ENCODE results near the gene PCDH15. TPM values are rescaled to one million over a fixed set of nuclear protein-coding genes. Genes with fewer than 3 reads are reported as not detected.
A peak's percentile ranks its signal among the peaks of the same experiment; 100 is the strongest.

The PCDH15 gene
- polyA plus RNA-seq, 1 of the 3 experiments (the other 2 are of a cell fraction), result 0.03 TPM

DNA sequence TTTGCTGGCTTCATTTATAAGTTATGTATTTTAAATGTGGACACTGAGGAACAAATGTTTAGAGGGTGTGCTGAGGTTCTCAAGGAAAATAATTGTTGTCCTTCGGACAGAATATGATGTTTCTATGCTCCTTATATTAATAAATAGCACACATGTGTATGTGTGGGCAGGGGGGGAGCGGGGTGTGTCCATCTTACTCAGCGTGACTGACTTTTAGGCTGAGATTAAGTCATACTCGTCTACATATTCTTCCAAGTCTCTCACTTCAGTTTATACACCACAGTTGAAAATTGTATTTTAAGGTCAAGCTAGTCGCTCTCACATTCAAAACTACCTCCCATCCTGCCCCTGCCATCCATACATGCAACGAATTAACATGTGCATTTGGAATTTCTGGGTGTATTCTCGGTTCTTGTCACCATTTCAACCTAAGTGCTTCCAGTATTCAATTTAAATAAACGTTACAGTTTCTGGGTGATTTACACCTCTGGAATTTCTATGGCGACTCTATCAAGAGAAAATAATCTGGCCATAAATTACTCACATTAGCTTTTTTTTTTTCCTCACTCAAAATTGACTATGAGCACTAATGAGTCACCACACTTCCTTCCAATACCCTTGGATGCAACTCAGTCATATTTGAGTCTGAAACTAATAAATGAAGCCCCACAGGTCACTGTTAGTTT is 3.3 kb downstream of the PCDH15 start:
- CTCF ChIA-PET, result no interaction called here
- Histone ChIP-seq H3K27me3 (ENCODE audit: insufficient read depth) (no peaks in the 10 kb centered on the region), H3K9me2 (peaks cover 4% of the 10 kb centered on the region; the same call in 1 of the 2 replicates), H3K4me3 (ENCODE audit: low read depth in 2 of 2, low read length in 1 of 2) (no peak overlapping the region), H3F3A (replicated peaks; ENCODE audit: insufficient read depth) (no peaks in the 10 kb centered on the region), H3K36me3 (replicated peaks in 1 of 2; ENCODE audit: control insufficient read depth in 1 of 2, insufficient read depth in 2 of 2, low read length in 1 of 2) (no peaks in the 10 kb centered on the region), H3K4me2 (no peak overlapping the region), H3K27ac (ENCODE audit: low read depth in 2 of 2, low read length in 1 of 2) (no peak overlapping the region), H2AFZ (ENCODE audit: low read depth) (no peak overlapping the region), H3K9me3 (no peaks in the 10 kb centered on the region), H3K4me1 (ENCODE audit: control insufficient read depth in 1 of 2, insufficient read depth in 2 of 2, low read depth in 1 of 2, low read length in 1 of 2) (peaks cover 0 to 3% of the 10 kb centered on the region in 2 experiments; a peak in 1 of 4 replicates), H3K9ac (no peak overlapping the region), H3K79me2 (ENCODE audit: insufficient read depth) (no peaks in the 10 kb centered on the region), H4K20me1 (ENCODE audit: insufficient read depth) (no peaks in the 10 kb centered on the region)
- no peak for DNase-seq
- no peak for TF ChIP-seq TAF1 (IDR thresholded peaks at IDR 0.05; ENCODE audit: borderline replicate concordance, low read depth, low read length)
- TF ChIP-seq FOXM1 (IDR thresholded peaks at IDR 0.05; ENCODE audit: low read depth), result no peak
- no peak for TF ChIP-seq NRF1 (IDR thresholded peaks at IDR 0.05; ENCODE audit: low read depth, low read length)
- TF ChIP-seq CHD2 (IDR thresholded peaks at IDR 0.05; ENCODE audit: low read length, partially characterized antibody), result no peak
- peak; percentile 16; the same call in 1 of the 2 replicates for TF ChIP-seq FOSL2 (IDR thresholded peaks at IDR 0.05; ENCODE audit: borderline replicate concordance, low read depth)
- TF ChIP-seq, protein P1, sequence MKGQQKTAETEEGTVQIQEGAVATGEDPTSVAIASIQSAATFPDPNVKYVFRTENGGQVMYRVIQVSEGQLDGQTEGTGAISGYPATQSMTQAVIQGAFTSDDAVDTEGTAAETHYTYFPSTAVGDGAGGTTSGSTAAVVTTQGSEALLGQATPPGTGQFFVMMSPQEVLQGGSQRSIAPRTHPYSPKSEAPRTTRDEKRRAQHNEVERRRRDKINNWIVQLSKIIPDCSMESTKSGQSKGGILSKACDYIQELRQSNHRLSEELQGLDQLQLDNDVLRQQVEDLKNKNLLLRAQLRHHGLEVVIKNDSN (IDR thresholded peaks at IDR 0.05; ENCODE audit: borderline replicate concordance, low read depth), result no peak
- TF ChIP-seq JUND (IDR thresholded peaks at IDR 0.05), result no peak; the same call in 1 of the 2 replicates
- TF ChIP-seq NFIC (IDR thresholded peaks at IDR 0.05; ENCODE audit: borderline replicate concordance), result no peak
- TF ChIP-seq SMC3 (IDR thresholded peaks at IDR 0.05; ENCODE audit: low read depth, low read length), result no peak
- TF ChIP-seq EP300 (IDR thresholded peaks at IDR 0.05; ENCODE audit: borderline replicate concordance in 1 of 2, low read depth in 1 of 2, low read length in 1 of 2), result no peak
- TF ChIP-seq PBX3 (IDR thresholded peaks at IDR 0.05), result peak; percentile 48; the same call in 1 of the 2 replicates
- TF ChIP-seq POLR2AphosphoS5 (IDR thresholded peaks at IDR 0.05; ENCODE audit: low read depth, low read length), result no peak
- POLR2A ChIA-PET, result no interaction called here
- 36% methylated on average over 9 of the region's 9 CpGs for WGBS (ENCODE audit: low lambda C conversion rate)

DNA sequence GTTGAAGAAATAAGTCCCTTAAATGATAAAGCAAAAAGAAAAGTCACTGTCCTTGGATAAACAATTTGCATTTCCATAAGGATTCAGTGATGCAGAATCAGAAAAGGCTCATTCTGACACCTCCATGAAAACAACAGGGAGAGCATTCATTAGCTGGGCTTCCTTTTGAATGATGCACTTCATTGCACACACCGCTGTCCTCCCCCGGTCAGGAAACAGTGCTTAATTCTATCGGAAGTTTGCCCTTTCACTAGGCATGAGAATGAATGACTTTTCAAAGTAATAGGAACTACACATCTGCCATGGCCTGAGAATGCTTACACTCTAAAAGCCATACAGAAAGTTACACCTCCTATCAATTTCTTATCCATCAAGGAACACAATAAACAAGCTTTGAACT is 4.2 kb downstream of the PCDH15 start:
- H3K79me2 ChIP-seq (ENCODE audit: insufficient read depth), result no peaks in the 10 kb centered on the region
- ChIA-PET POLR2A (no interaction called here), CTCF (no interaction called here)
- H3K4me2 ChIP-seq, result no peak overlapping the region
- peaks cover 4% of the 10 kb centered on the region; the same call in 1 of the 2 replicates for H3K9me2 ChIP-seq
- H3K9ac ChIP-seq, result no peak overlapping the region
- H4K20me1 ChIP-seq (ENCODE audit: insufficient read depth), result no peaks in the 10 kb centered on the region
- H3K36me3 ChIP-seq (replicated peaks in 1 of 2; ENCODE audit: control insufficient read depth in 1 of 2, insufficient read depth in 2 of 2, low read length in 1 of 2), result no peaks in the 10 kb centered on the region
- peaks cover 0 to 3% of the 10 kb centered on the region in 2 experiments; a peak in 1 of 4 replicates for H3K4me1 ChIP-seq (ENCODE audit: control insufficient read depth in 1 of 2, insufficient read depth in 2 of 2, low read depth in 1 of 2, low read length in 1 of 2)
- no peaks in the 10 kb centered on the region for H3F3A ChIP-seq (replicated peaks; ENCODE audit: insufficient read depth)
- TF ChIP-seq CTCF (IDR thresholded peaks at IDR 0.05), result no peak
- H3K4me3 ChIP-seq (ENCODE audit: low read depth in 2 of 2, low read length in 1 of 2), result no peak overlapping the region
- no peak overlapping the region for H2AFZ ChIP-seq (ENCODE audit: low read depth)
- no peak for DNase-seq
- no peak overlapping the region for H3K27ac ChIP-seq (ENCODE audit: low read depth in 2 of 2, low read length in 1 of 2)
- 77% methylated on average over 3 of the region's 3 CpGs for WGBS (ENCODE audit: low lambda C conversion rate)
- H3K27me3 ChIP-seq (ENCODE audit: insufficient read depth), result no peaks in the 10 kb centered on the region
- H3K9me3 ChIP-seq, result no peaks in the 10 kb centered on the region
